Vagina (tissue), 2 donors: Measurements from ENCODE around the gene TMC8.

Experiments
- CTCF ChIP-seq, 3 experiments: fragments of 450-650 bp in 2 of 3; fragments of 200-600 bp in 1 of 3; sonication (generic) in 1 of 3; IDR thresholded peaks; one replicate each; pipeline ENCODE4 v1.5.1; 2017 to 2019; ENCODE audit warnings: antibody characterized with exemption in 3 of 3, mild to moderate bottlenecking in 2 of 3, moderate library complexity in 2 of 3
- POLR2A ChIP-seq, 2 donors: fragments of 450-650 bp; IDR thresholded peaks; one replicate each; pipeline ENCODE4 v1.6.1; 2017; ENCODE audit warnings: antibody characterized with exemption in 2 of 2, mild to moderate bottlenecking in 2 of 2, moderate library complexity in 2 of 2

- TF ChIP-seq CTCF (IDR thresholded peaks at IDR 0.05) (no peak), POLR2A (IDR thresholded peaks at IDR 0.05) (no peak)
These were observed 2.2 kb downstream of the TMC8 start for GRCh38 chr17:78132767-78133178.
